Spleen (tissue), 11 donors: ENCODE data around the gene FOXB1. TPM values are rescaled to one million over a fixed set of nuclear protein-coding genes. Genes with fewer than 3 reads are reported as not detected.

ENCODE experiments used
- DNase-seq: peaks from one replicate; pipeline ENCODE4 v3.0.0-alpha.2; 2020
- H3K27ac ChIP-seq, 8 donors: fragments of 200-600 bp; sonication (generic) in 7 of 8; 1 replicate in 4 of 8; 2 replicates in 4 of 8; pipeline versions ENCODE4 v1.5.0 to v1.8.0; 2016 to 2021; ENCODE audit warnings: inconsistent platforms in 4 of 8, mild to moderate bottlenecking in 4 of 8, moderate library complexity in 1 of 8
- H3K27me3 ChIP-seq, 7 donors: fragments of 200-600 bp; sonication (generic) in 6 of 7; replicated peaks in 1 of 7; 1 replicate in 4 of 7; 2 replicates in 3 of 7; pipeline versions ENCODE4 v1.5.0 to v1.8.0; 2016 to 2021; ENCODE audit warnings: inconsistent platforms in 3 of 7, mild to moderate bottlenecking in 1 of 7
- H3K36me3 ChIP-seq, 6 donors: fragments of 200-600 bp; sonication (generic) in 5 of 6; 1 replicate in 4 of 6; 2 replicates in 2 of 6; pipeline versions ENCODE4 v1.5.0 to v1.8.0; 2016 to 2021; ENCODE audit warnings: inconsistent platforms in 2 of 6
- H3K4me1 ChIP-seq, 6 donors: fragments of 200-600 bp; sonication (generic) in 5 of 6; 1 replicate in 3 of 6; 2 replicates in 3 of 6; pipeline versions ENCODE4 v1.5.0 to v1.8.0; 2016 to 2021; ENCODE audit warnings: inconsistent platforms in 3 of 6
- H3K4me3 ChIP-seq, 8 donors: fragments of 200-600 bp; sonication (generic) in 7 of 8; 1 replicate in 4 of 8; 2 replicates in 4 of 8; pipeline versions ENCODE4 v1.5.0 to v1.8.0; 2016 to 2021; ENCODE audit warnings: inconsistent platforms in 4 of 8, mild to moderate bottlenecking in 4 of 8, moderate library complexity in 2 of 8
- H3K9me3 ChIP-seq, 8 donors: fragments of 200-600 bp; sonication (generic) in 7 of 8; 1 replicate in 4 of 8; 2 replicates in 4 of 8; pipeline versions ENCODE4 v1.5.0 to v1.8.0; 2016 to 2021; ENCODE audit warnings: inconsistent platforms in 4 of 8
- CTCF ChIP-seq, 11 experiments: fragments of 200-600 bp in 7 of 11; fragments of 450-650 bp in 4 of 11; sonication (generic) in 4 of 11; IDR thresholded peaks in 8 of 11; conservative IDR thresholded peaks in 3 of 11; 1 replicate in 7 of 11; 2 replicates in 4 of 11; pipeline versions ENCODE4 v1.4.0 to v1.8.0; 2016 to 2021; ENCODE audit warnings: antibody characterized with exemption in 11 of 11, inconsistent platforms in 4 of 11, mild to moderate bottlenecking in 1 of 11
- POLR2A ChIP-seq, 3 donors: fragments of 450-650 bp; IDR thresholded peaks; one replicate each; pipeline ENCODE4 v1.5.1; 2017; ENCODE audit warnings: antibody characterized with exemption in 3 of 3, mild to moderate bottlenecking in 1 of 3
- POLR2AphosphoS5 ChIP-seq, 3 donors: sonication (generic); formaldehyde crosslinking; IDR thresholded peaks; one replicate each; pipeline ENCODE4 v1.5.1; 2017; ENCODE audit warnings: antibody characterized with exemption in 3 of 3
- WGBS, 5 donors: extraction: QIAGEN DNeasy Blood & Tissue Kit in 3 of 5; methylation state at CpG; one replicate each; pipeline versions ENCODE4 v1.1.5 to v1.1.7; 2013 to 2018; 5-methylcytosine and 5-hydroxymethylcytosine counted together
- intact Hi-C: fragments of 100-400 bp; cut with DNase I; formaldehyde crosslinking; loops from one replicate; pipeline ENCODE4 v1.15.0; 2023; ENCODE audit warnings: low total_unique reads
- polyA plus RNA-seq, 3 donors: library from polyadenylated mRNA; stranded (reverse); fragments of 200-250 nt; gene quantifications; one replicate each; pipeline ENCODE4 v1.2.1, GENCODE V29; 2013
- total RNA-seq, 7 donors: library from RNA; depleted of rRNA in 3 of 7; stranded (reverse); fragments of >200 nt in 3 of 7; fragmentation: NEBNext Ultra II Directional in 4 of 7; extraction: Animal tissue kit (Norgen Biotek cat#: 25700) in 4 of 7; gene quantifications; one replicate each; pipeline versions ENCODE4 v1.1.0 to v1.2.1, GENCODE V29; 2016 to 2021
- donor health status: healthy with polysubstance abuse.
- donor health status: DM: no; HTN: no; CAD: no; lungs with moderate emphysema.
- donor health status: DM: no; HTN: no; CAD: no.
- donor health status: Bipolar disorder and iron deficiency.
- donor health status: healthy.
- donor health status: DM: no; HTN: no; CAD: no.
- donor health status: DM: yes; HTN: yes; CAD: no.

Gene FOXB1
- total and polyA plus RNA-seq, 10 donors, result 0.03 to 0.13 (median 0.08) TPM; not detected in 6

- intact Hi-C loops, result no loop called here
- 2 to 4% (median 3%) methylated on average over 19 to 24 of the region's 24 CpGs for WGBS, 5 donors
- H3K4me1 ChIP-seq, result peaks cover 31 to 51% (median 34%) of the 10 kb centered on the region in 6 donors
- peaks cover 33 to 100% (median 100%) of the 10 kb centered on the region in 7 donors for H3K27me3 ChIP-seq
- peaks cover 0 to 20% (median 0%) of the 10 kb centered on the region in 8 donors for H3K9me3 ChIP-seq
- TF ChIP-seq POLR2A (IDR thresholded peaks at IDR 0.05) (no peak), CTCF (IDR thresholded peaks at IDR 0.05 in 8 of 11, conservative IDR thresholded peaks at IDR 0.05 in 3 of 11) (no peak), POLR2AphosphoS5 (IDR thresholded peaks at IDR 0.05) (no peak)
- peak overlapping the region in 4 of 8 donors; percentile 15 to 66 (median 52) for H3K4me3 ChIP-seq
- DNase-seq, result no peak
- H3K36me3 ChIP-seq, result no peaks in the 10 kb centered on the region
- H3K27ac ChIP-seq, result no peak overlapping the region
Observed at GRCh38 chr15:60003243-60004008, 685 bp upstream of the FOXB1 start.

GRCh38 chr15:60004846-60005351, 788 bp downstream of the FOXB1 start:
- Histone ChIP-seq H3K9me3 (peaks cover 0 to 20% (median 0%) of the 10 kb centered on the region in 8 donors), H3K4me3 (peak overlapping the region in 7 of 8 donors; percentile 42 to 66 (median 51)), H3K27ac (no peak overlapping the region), H3K4me1 (peaks cover 31 to 41% (median 34%) of the 10 kb centered on the region in 6 donors), H3K27me3 (peaks cover 25 to 100% (median 99%) of the 10 kb centered on the region in 7 donors), H3K36me3 (no peaks in the 10 kb centered on the region)
- TF ChIP-seq POLR2A (IDR thresholded peaks at IDR 0.05) (no peak), POLR2AphosphoS5 (IDR thresholded peaks at IDR 0.05) (no peak), CTCF (IDR thresholded peaks at IDR 0.05 in 8 of 11, conservative IDR thresholded peaks at IDR 0.05 in 3 of 11) (no peak)
- 0 to 9% (median 2%) methylated on average over 23 to 44 of the region's 44 CpGs for WGBS, 5 donors
- intact Hi-C loops, result no loop called here
- no peak for DNase-seq

GRCh38 chr15:60005352-60006202, 1.5 kb downstream of the FOXB1 start:
- intact Hi-C loops, result no loop called here
- no peak for TF ChIP-seq CTCF (IDR thresholded peaks at IDR 0.05 in 8 of 11, conservative IDR thresholded peaks at IDR 0.05 in 3 of 11)
- no peak for TF ChIP-seq POLR2A (IDR thresholded peaks at IDR 0.05)
- no peak for TF ChIP-seq POLR2AphosphoS5 (IDR thresholded peaks at IDR 0.05)
- Histone ChIP-seq H3K4me1 (peaks cover 31 to 39% (median 34%) of the 10 kb centered on the region in 6 donors), H3K4me3 (peak overlapping the region; percentile 39 to 66 (median 50)), H3K27ac (no peak overlapping the region), H3K27me3 (peaks cover 22 to 100% (median 99%) of the 10 kb centered on the region in 7 donors), H3K36me3 (no peaks in the 10 kb centered on the region), H3K9me3 (peaks cover 0 to 20% (median 0%) of the 10 kb centered on the region in 8 donors)
- DNase-seq, result peak; percentile 73
- WGBS, 5 donors, result 2 to 5% (median 4%) methylated on average over 35 to 77 of the region's 77 CpGs
